K562 (cell line): ENCODE measurements around the gene NOLC1. TPM values are rescaled to one million over a fixed set of nuclear protein-coding genes. Genes with fewer than 3 reads are reported as not detected.

Experiments used
- ATAC-seq: fragments of 200-7000 bp; cut with Tn5 transposase; 3 replicates; pipeline ENCODE4 v1.9.1; 2020; ENCODE audit warnings: moderate library complexity
- BruUV-seq: library from RNA; stranded (reverse); fragments of 400-500 nt; replicated peaks from 2 replicates; lab custom pipeline; 2021; lab: Mats Ljungman, UMichigan
- CTCF ChIA-PET: fragments of 300-600 bp; formaldehyde crosslinking; extraction: SDS; loops from one replicate; lab custom pipeline; 2021; ENCODE audit warnings: low intra/inter-chr PET ratio; lab: Yijun Ruan, JAX
- POLR2A ChIA-PET: fragments of 300-600, 350-650 bp; sonication (Branson Sonifier 250); formaldehyde crosslinking; extraction: SDS; loops from one replicate; lab custom pipeline; 2021; ENCODE audit warnings: antibody characterized with exemption, inconsistent platforms; lab: Yijun Ruan, JAX
- DNase-seq, 4 experiments: peaks; one replicate each; pipeline versions ENCODE4 v3.0.0 to v3.0.0-alpha.2; 2011 to 2018; ENCODE audit warnings: low spot score in 3 of 4, mixed read lengths in 3 of 4; ENCODE audit errors: extremely low read depth in 1 of 4
- FAIRE-seq: peaks from 2 replicates; lab custom pipeline; 2011; peaks lifted over from hg19 to GRCh38; lab: Jason Lieb, UNC
- H2AFZ ChIP-seq: 2 replicates; pipeline ENCODE4 v1.6.0; 2011; ENCODE audit warnings: low read depth, low read length, control low read depth, inconsistent platforms
- H3K27ac ChIP-seq: fragments of 200-600 bp; 3 replicates; pipeline ENCODE4 v1.8.0; 2011; ENCODE audit warnings: low read depth, mild to moderate bottlenecking, control low read depth, inconsistent platforms, low read length, moderate library complexity, mixed read lengths; ENCODE audit errors: extremely low read depth
- H3K27me3 ChIP-seq, 2 experiments: fragments of 300-600 bp in 1 of 2; 2 replicates in 1 of 2; 3 replicates in 1 of 2; pipeline versions ENCODE4 v1.6.0 to v1.8.0; 2011; ENCODE audit warnings: inconsistent platforms in 2 of 2, low read length in 2 of 2, mild to moderate bottlenecking in 1 of 2, mixed read lengths in 1 of 2, moderate library complexity in 1 of 2; ENCODE audit not compliant: control insufficient read depth in 2 of 2, insufficient read depth in 2 of 2
- H3K36me3 ChIP-seq: fragments of 300-600 bp; 3 replicates; pipeline ENCODE4 v1.8.0; 2011; ENCODE audit warnings: mild to moderate bottlenecking, low read length, inconsistent platforms; ENCODE audit not compliant: control insufficient read depth, insufficient read depth
- H3K4me1 ChIP-seq, 2 experiments: fragments of 200-600 bp in 1 of 2; replicated peaks in 1 of 2; 2 replicates in 1 of 2; 3 replicates in 1 of 2; pipeline versions ENCODE4 v1.5.1 to v1.8.0; 2011; ENCODE audit warnings: inconsistent platforms in 2 of 2, low read length in 2 of 2, mild to moderate bottlenecking in 1 of 2, mixed read lengths in 1 of 2, moderate library complexity in 1 of 2; ENCODE audit not compliant: control insufficient read depth in 2 of 2, insufficient read depth in 2 of 2
- H3K4me2 ChIP-seq: 2 replicates; pipeline ENCODE4 v1.6.1; 2011; ENCODE audit warnings: low read length, control low read depth, inconsistent platforms, mixed read lengths; ENCODE audit not compliant: insufficient read depth
- H3K4me3 ChIP-seq: fragments of 200-600 bp; sonication (generic), shearing (Covaris generic); 2 replicates; pipeline ENCODE4 v1.5.1; 2016; ENCODE audit warnings: control low read depth, inconsistent platforms
- H3K79me2 ChIP-seq: fragments of 200-600 bp; 3 replicates; pipeline ENCODE4 v1.8.0; 2011; ENCODE audit warnings: low read length, inconsistent platforms; ENCODE audit not compliant: control insufficient read depth, insufficient read depth
- H3K9ac ChIP-seq, 2 experiments: 2 replicates each; pipeline versions ENCODE4 v1.6.0 to v1.6.1; 2011; ENCODE audit warnings: low read depth in 2 of 2, low read length in 2 of 2, control low read depth in 1 of 2, inconsistent platforms in 1 of 2, mild to moderate bottlenecking in 1 of 2, mixed read lengths in 1 of 2; ENCODE audit not compliant: insufficient read depth in 1 of 2
- H3K9me1 ChIP-seq: one replicate; pipeline ENCODE4 v1.6.0; 2011; ENCODE audit warnings: inconsistent platforms, mild to moderate bottlenecking, low read length, moderate library complexity; ENCODE audit not compliant: control insufficient read depth, insufficient read depth
- H3K9me3 ChIP-seq: replicated peaks from 2 replicates; pipeline ENCODE4 v1.5.1; 2011; ENCODE audit warnings: low read depth, low read length, inconsistent platforms; ENCODE audit not compliant: control insufficient read depth, insufficient read depth
- H4K20me1 ChIP-seq: replicated peaks from 2 replicates; pipeline ENCODE4 v1.6.1; 2011; ENCODE audit warnings: low read length, inconsistent platforms, mixed read lengths; ENCODE audit not compliant: control insufficient read depth, insufficient read depth
- BCL6 ChIP-seq: fragments of 250-450 bp; sonication (Bioruptor Pico); IDR thresholded peaks from 2 replicates; pipeline ENCODE4 v1.4.0; 2020
- FUS ChIP-seq: fragments of 200-400 bp; formaldehyde crosslinking; optimal IDR thresholded peaks from 2 replicates; pipeline ENCODE3; 2017; ENCODE audit warnings: low read depth, low read length
- IFI16 ChIP-seq: fragments of 250-450 bp; sonication (Bioruptor Pico); IDR thresholded peaks from 2 replicates; pipeline ENCODE4 v2.1.2; 2022; ENCODE audit warnings: mild to moderate bottlenecking, inconsistent platforms
- MLX ChIP-seq, 2 experiments: fragments of 450-650 bp in 1 of 2; sonication (generic) in 1 of 2; formaldehyde crosslinking; conservative IDR thresholded peaks; 2 replicates each; pipeline versions ENCODE4 v1.4.0 to v1.8.1; 2020 to 2022; ENCODE audit warnings: mild to moderate bottlenecking in 1 of 2, missing genetic modification reagents in 1 of 2
- MTA2 ChIP-seq: fragments of 450-650 bp; IDR thresholded peaks from 2 replicates; pipeline ENCODE4 v1.6.1; 2016; ENCODE audit warnings: low read depth
- NCOA4 ChIP-seq: fragments of 450-650 bp; IDR thresholded peaks from 2 replicates; pipeline ENCODE4 v1.6.1; 2018; ENCODE audit warnings: mild to moderate bottlenecking; ENCODE audit not compliant: partially characterized antibody
- SAP30 ChIP-seq: fragments of 200-600 bp; sonication (generic); IDR thresholded peaks from 2 replicates; pipeline ENCODE4 v1.6.1; 2012; ENCODE audit warnings: borderline replicate concordance, low read depth, mild to moderate bottlenecking, moderate library complexity, low read length, control low read depth, inconsistent platforms; ENCODE audit not compliant: insufficient read depth, poor library complexity, severe bottlenecking
- SMARCA5 ChIP-seq: fragments of 450-650 bp; IDR thresholded peaks from 2 replicates; pipeline ENCODE4 v1.6.1; 2016
- SREBF2 ChIP-seq: sonication (generic); formaldehyde crosslinking; IDR thresholded peaks from 2 replicates; pipeline ENCODE4 v1.4.0; 2020; ENCODE audit warnings: mild to moderate bottlenecking, missing genetic modification reagents
- U2AF1 ChIP-seq: fragments of 200-400 bp; formaldehyde crosslinking; optimal IDR thresholded peaks from 2 replicates; pipeline ENCODE3; 2017; ENCODE audit warnings: mild to moderate bottlenecking, low read depth, low read length, moderate library complexity
- YY1 ChIP-seq, 3 experiments: IDR thresholded peaks; 2 replicates each; pipeline ENCODE4 v1.6.1; 2011; ENCODE audit warnings: low read length in 2 of 3, mild to moderate bottlenecking in 2 of 3, moderate library complexity in 2 of 3, borderline replicate concordance in 1 of 3, control low read depth in 1 of 3, low read depth in 1 of 3; ENCODE audit not compliant: insufficient read depth in 3 of 3, insufficient replicate concordance in 2 of 3, control insufficient read depth in 1 of 3, insufficient read length in 1 of 3; ENCODE audit errors: extremely low read depth in 1 of 3
- ZNF12 ChIP-seq: sonication (generic); formaldehyde crosslinking; IDR thresholded peaks from 2 replicates; pipeline ENCODE4 v1.4.0; 2020; ENCODE audit warnings: mild to moderate bottlenecking, missing genetic modification reagents
- ZNF444 ChIP-seq: fragments of 250-450 bp; sonication (Bioruptor Pico); IDR thresholded peaks from 2 replicates; pipeline ENCODE4 v1.4.0; 2020; ENCODE audit warnings: mild to moderate bottlenecking, moderate library complexity
- ZNF75A ChIP-seq: fragments of 450-650 bp; formaldehyde crosslinking; IDR thresholded peaks from 2 replicates; pipeline ENCODE4 v1.4.0; 2020; ENCODE audit warnings: mild to moderate bottlenecking
- ZNF76 ChIP-seq: fragments of 250-450 bp; sonication (Bioruptor Pico); IDR thresholded peaks from 2 replicates; pipeline ENCODE4 v1.4.0; 2020; ENCODE audit warnings: mild to moderate bottlenecking, moderate library complexity, borderline replicate concordance
- WGBS: fragments of 100-300 bp; shearing (Covaris generic); methylation state at CpG from one replicate; pipeline ENCODE4 v1.1.6; 2016; ENCODE audit warnings: low coverage, mixed read lengths; ENCODE audit not compliant: insufficient coverage; ENCODE audit errors: missing lambda C conversion rate; 5-methylcytosine and 5-hydroxymethylcytosine counted together
- in situ Hi-C: fragments of 300-500 bp; cut with MboI; formaldehyde crosslinking; loops from 4 replicates; pipeline ENCODE4 v1.15.0; 2018; ENCODE audit warnings: inconsistent platforms, mixed read lengths
- intact Hi-C: fragments of 100-400 bp; cut with micrococcal nuclease; formaldehyde crosslinking; loops from 2 replicates; pipeline ENCODE4 v1.14.2; 2022
- polyA plus RNA-seq, 8 experiments: library from polyadenylated mRNA; depleted of rRNA in 4 of 8; stranded (reverse) in 5 of 8; unstranded in 3 of 8; fragments of >200 nt; fragmentation: Nextera tagmentation in 2 of 8; fragmentation: Illumina TruSeq in 1 of 8; extraction: Ambion mirVana in 2 of 8; extraction: Trizol in 1 of 8; gene quantifications; 2 replicates each; pipeline versions ENCODE4 v1.2.1 to v1.2.3, GENCODE V29; 2011 to 2014; ENCODE audit warnings: inconsistent platforms in 1 of 8, missing spikeins in 1 of 8
- total RNA-seq, 7 experiments: library from RNA; depleted of rRNA in 6 of 7; stranded (reverse); fragments of >200 nt in 6 of 7; fragmentation: Illumina TruSeq in 2 of 7; extraction: Trizol in 2 of 7; gene quantifications; 2 replicates each; pipeline versions ENCODE4 v1.2.1 to v1.2.3, GENCODE V29; 2011 to 2021; ENCODE audit warnings: low replicate concordance in 1 of 7
- TF ChIP-seq, protein P1 (sequence below): fragments of 150-350 bp; IDR thresholded peaks from 2 replicates; pipeline ENCODE4 v1.6.1; 2014; ENCODE audit warnings: low read depth, mild to moderate bottlenecking, low read length, borderline replicate concordance

The NOLC1 gene
- total and polyA plus RNA-seq, 9 of the 15 experiments (the other 6 are each of a cell fraction or from before 2014, with no cell fraction given): 102 to 310 (median 165) TPM

DNA sequence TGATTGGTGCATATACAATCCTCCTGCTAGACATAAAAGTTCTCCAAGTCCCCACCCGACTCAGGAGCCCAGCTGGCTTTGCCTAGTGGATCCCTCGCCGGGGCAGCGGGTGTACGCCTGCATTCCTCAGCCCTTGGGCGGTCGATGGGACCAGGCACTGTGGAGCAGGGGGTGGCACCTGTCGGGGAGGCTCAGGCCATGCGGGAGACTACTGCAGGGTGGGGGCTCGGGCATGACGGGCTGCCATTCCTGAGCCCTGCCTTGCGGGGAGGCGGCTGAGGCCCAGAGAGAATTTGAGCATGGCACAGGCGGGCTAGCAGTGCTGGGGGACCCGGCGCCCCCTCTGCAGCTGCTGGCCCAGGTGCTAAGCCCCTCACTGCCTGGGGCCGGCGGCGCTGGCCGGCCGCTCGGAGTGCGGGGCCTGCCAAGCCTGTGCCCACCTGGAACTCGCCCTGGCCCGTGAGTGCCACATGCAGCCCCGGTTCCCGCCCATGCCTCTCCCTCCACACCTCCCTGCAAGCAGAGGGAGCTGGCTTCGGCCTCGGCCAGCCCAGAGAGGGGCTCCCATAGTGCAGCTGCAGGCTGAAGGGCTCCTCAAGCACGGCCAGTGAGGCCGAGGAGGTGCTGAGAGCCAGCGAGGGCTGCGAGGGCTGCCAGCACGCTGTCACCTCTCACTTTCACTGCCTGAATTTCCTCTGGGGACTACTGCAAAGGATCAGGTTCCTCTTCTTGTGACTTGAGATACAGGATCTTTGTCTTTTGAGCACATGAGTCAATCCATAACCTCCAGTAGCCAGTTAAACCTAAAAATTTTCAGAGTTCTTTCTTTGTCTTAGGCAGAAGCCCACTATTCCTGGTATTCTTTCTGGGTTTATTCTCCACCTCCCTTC lies 48.8 kb downstream of the NOLC1 start (continued):
- TF ChIP-seq, protein P1, sequence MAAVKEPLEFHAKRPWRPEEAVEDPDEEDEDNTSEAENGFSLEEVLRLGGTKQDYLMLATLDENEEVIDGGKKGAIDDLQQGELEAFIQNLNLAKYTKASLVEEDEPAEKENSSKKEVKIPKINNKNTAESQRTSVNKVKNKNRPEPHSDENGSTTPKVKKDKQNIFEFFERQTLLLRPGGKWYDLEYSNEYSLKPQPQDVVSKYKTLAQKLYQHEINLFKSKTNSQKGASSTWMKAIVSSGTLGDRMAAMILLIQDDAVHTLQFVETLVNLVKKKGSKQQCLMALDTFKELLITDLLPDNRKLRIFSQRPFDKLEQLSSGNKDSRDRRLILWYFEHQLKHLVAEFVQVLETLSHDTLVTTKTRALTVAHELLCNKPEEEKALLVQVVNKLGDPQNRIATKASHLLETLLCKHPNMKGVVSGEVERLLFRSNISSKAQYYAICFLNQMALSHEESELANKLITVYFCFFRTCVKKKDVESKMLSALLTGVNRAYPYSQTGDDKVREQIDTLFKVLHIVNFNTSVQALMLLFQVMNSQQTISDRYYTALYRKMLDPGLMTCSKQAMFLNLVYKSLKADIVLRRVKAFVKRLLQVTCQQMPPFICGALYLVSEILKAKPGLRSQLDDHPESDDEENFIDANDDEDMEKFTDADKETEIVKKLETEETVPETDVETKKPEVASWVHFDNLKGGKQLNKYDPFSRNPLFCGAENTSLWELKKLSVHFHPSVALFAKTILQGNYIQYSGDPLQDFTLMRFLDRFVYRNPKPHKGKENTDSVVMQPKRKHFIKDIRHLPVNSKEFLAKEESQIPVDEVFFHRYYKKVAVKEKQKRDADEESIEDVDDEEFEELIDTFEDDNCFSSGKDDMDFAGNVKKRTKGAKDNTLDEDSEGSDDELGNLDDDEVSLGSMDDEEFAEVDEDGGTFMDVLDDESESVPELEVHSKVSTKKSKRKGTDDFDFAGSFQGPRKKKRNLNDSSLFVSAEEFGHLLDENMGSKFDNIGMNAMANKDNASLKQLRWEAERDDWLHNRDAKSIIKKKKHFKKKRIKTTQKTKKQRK: no peak
- TF ChIP-seq IFI16 (CRISPR knock-in tag): no peak
- TF ChIP-seq, all 486 proteins: peak for 0

DNA sequence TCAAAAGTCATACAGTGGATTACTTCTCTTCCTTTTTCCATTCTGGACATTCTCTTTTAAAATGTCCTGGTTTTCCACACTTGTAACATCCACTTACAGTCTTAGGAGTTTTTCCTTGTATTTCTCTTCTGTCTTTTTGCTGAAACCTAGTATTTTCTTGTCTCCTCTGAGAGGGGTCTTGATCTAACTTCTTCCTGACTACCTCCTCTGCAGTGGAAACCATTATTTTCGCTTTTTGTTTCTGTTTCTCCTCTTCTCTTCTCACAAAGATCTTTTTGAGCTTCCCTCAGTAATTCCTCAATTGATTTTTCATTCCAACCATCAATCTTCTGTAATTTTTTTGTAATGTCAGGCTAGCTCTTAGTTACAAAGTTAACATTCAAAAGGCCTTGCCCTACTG lies 50.2 kb downstream of the NOLC1 start:
- H3K79me2 ChIP-seq: no peaks in the 10 kb centered on the region
- H3K4me1 ChIP-seq: peaks cover 0 to 7% of the 10 kb centered on the region in 2 experiments; a peak in 2 of 5 replicates
- H3K9me1 ChIP-seq: no peaks in the 10 kb centered on the region
- H3K27ac ChIP-seq: no peak overlapping the region
- H3K9ac ChIP-seq: no peak overlapping the region
- no peak overlapping the region for H2AFZ ChIP-seq
- no TSS peak for BruUV-seq
- H3K27me3 ChIP-seq: peaks cover 0 to 14% of the 10 kb centered on the region in 2 experiments; a peak in 2 of 5 replicates
- no peak overlapping the region for H3K4me3 ChIP-seq
- ChIA-PET POLR2A (no interaction called here), CTCF (no interaction called here)
- WGBS: 0% methylated on average over 1 of the region's 1 CpG
- intact Hi-C loops: no loop called here
- DNase-seq (no peak), ATAC-seq (no peak), FAIRE-seq (no peak)
- no peaks in the 10 kb centered on the region for H3K36me3 ChIP-seq
- H3K4me2 ChIP-seq: no peak overlapping the region
- in situ Hi-C loops: no loop called here
- H4K20me1 ChIP-seq: no peaks in the 10 kb centered on the region
- no peaks in the 10 kb centered on the region; the same call in 1 of the 2 replicates for H3K9me3 ChIP-seq
- TF ChIP-seq ZNF75A (no peak), SMARCA5 (no peak), YY1 (IDR thresholded peaks at IDR 0.05; ENCODE audit: borderline replicate concordance in 1 of 3, control insufficient read depth in 1 of 3, extremely low read depth in 1 of 3, insufficient read depth in 3 of 3, insufficient read length in 1 of 3, insufficient replicate concordance in 2 of 3, low read depth in 1 of 3, low read length in 2 of 3) (no peak), ZNF444 (CRISPR knock-in tag) (no peak), MLX (CRISPR knock-in tag; conservative IDR thresholded peaks at IDR 0.05) (no peak), NCOA4 (no peak), SREBF2 (no peak), FUS (no peak), ZNF12 (CRISPR knock-in tag) (no peak), ZNF76 (CRISPR knock-in tag) (no peak), U2AF1 (no peak), SAP30 (no peak), MTA2 (no peak), BCL6 (CRISPR knock-in tag) (no peak)
